ENCODE data around the gene ID4. TPM values are rescaled to one million over a fixed set of nuclear protein-coding genes. Genes with fewer than 3 reads are reported as not detected.

ID4 gene
- total and polyA plus RNA-seq, 2 donors (not counting 3 experiments of a cell fraction or from before 2014, with no cell fraction given): not detected

- H3K9me3 ChIP-seq (replicated peaks; ENCODE audit: control insufficient read depth, insufficient read depth, low read length): no peaks in the 10 kb centered on the region
- POLR2A ChIA-PET: no interaction called here
- TF ChIP-seq FOS (IDR thresholded peaks at IDR 0.05; ENCODE audit: borderline replicate concordance, insufficient read depth, low read length): no peak
- no peak for TF ChIP-seq EZH2 (IDR thresholded peaks at IDR 0.05; ENCODE audit: borderline replicate concordance, low read depth, low read length, severe bottlenecking)
- TF ChIP-seq MAX (IDR thresholded peaks at IDR 0.05; ENCODE audit: insufficient read depth, insufficient read length): no peak
- no peak for TF ChIP-seq POLR2AphosphoS5 (IDR thresholded peaks at IDR 0.05; ENCODE audit: insufficient read depth, low read depth, low read length)
- no peak for TF ChIP-seq MYC (IDR thresholded peaks at IDR 0.05; ENCODE audit: low read depth, low read length)
- TF ChIP-seq CTCF (IDR thresholded peaks at IDR 0.05; ENCODE audit: extremely low read depth in 1 of 2, insufficient read depth in 1 of 2, low read depth in 1 of 2, low read length in 2 of 2): no peak
- TF ChIP-seq GATA2 (IDR thresholded peaks at IDR 0.05; ENCODE audit: insufficient read depth, insufficient read length, low read depth, low read length): no peak
- no peak for TF ChIP-seq JUN (IDR thresholded peaks at IDR 0.05; ENCODE audit: borderline replicate concordance, insufficient read depth, insufficient read length, low read depth)
- no peak for TF ChIP-seq POLR2A (IDR thresholded peaks at IDR 0.05; ENCODE audit: low read depth, low read length)
Measured at GRCh38 chr6:19791267-19791666, 45.9 kb upstream of the ID4 start.

More at GRCh38 chr6:19791267-19791666, 45.9 kb upstream of the ID4 start:
- intact Hi-C loops (cut with micrococcal nuclease) (no loop called here), dilution Hi-C loops (cut with MboI; ENCODE audit: extremely low pct_ligation_motif_present, low sequenced_read_pairs) (no loop called here)
- Histone ChIP-seq H3K4me1 (ENCODE audit: control insufficient read depth, extremely low read depth, insufficient read depth, low read length) (no peaks in the 10 kb centered on the region), H3K79me2 (ENCODE audit: control insufficient read depth, insufficient read depth, low read length) (no peaks in the 10 kb centered on the region), H3K4me2 (ENCODE audit: insufficient read depth, low read length) (no peak overlapping the region), H4K20me1 (replicated peaks; ENCODE audit: control insufficient read depth, extremely low read depth, insufficient read depth, low read length) (no peaks in the 10 kb centered on the region), H3K27ac (ENCODE audit: insufficient read depth, low read depth, low read length) (no peak overlapping the region), H3K27me3 (ENCODE audit: control insufficient read depth in 2 of 2, insufficient read depth in 2 of 2, low read length in 2 of 2) (no peaks in the 10 kb centered on the region), H3K9ac (replicated peaks; ENCODE audit: extremely low read depth, insufficient read depth, low read length) (no peak overlapping the region), H2AFZ (ENCODE audit: low read depth, low read length) (no peak overlapping the region), H3K4me3 (replicated peaks in 1 of 3; ENCODE audit: insufficient read depth in 1 of 3, low read depth in 1 of 3, low read length in 3 of 3) (no peak overlapping the region), H3K9me1 (replicated peaks; ENCODE audit: control insufficient read depth, extremely low read depth, insufficient read depth, low read length) (no peaks in the 10 kb centered on the region), H3K36me3 (ENCODE audit: control insufficient read depth in 2 of 2, extremely low read depth in 1 of 2, insufficient read depth in 2 of 2, low read length in 2 of 2) (no peaks in the 10 kb centered on the region)
- BruUV-seq (replicated peaks): no TSS peak
- CTCF ChIA-PET: no interaction called here
- DNase-seq (ENCODE audit: low read depth, low spot score) (no peak), FAIRE-seq (no peak)

All from endothelial cell of umbilical vein (primary cell).